Calu3 (cell line): ENCODE results near the gene LAD1. TPM values are rescaled to one million over a fixed set of nuclear protein-coding genes. Genes with fewer than 3 reads are reported as not detected.

Experiments
- BruUV-seq: library from RNA; stranded (reverse); fragments of 400-500 nt; replicated peaks from 2 replicates; lab custom pipeline; 2021; lab: Mats Ljungman, UMichigan
- CTCF ChIA-PET: fragments of 300-600 bp; sonication (Branson Sonifier 250); formaldehyde crosslinking; loops from one replicate; lab custom pipeline; 2022; ENCODE audit warnings: antibody characterized with exemption; lab: Charles Lee
- DNase-seq: peaks from one replicate; pipeline ENCODE4 v3.0.0; 2022
- H3K27ac Mint-ChIP-seq: one replicate; pipeline ENCODE4 v1.8.0; 2022; ENCODE audit warnings: mixed read lengths; ENCODE audit not compliant: unreplicated experiment
- H3K27me3 Mint-ChIP-seq: one replicate; pipeline ENCODE4 v1.8.0; 2022; ENCODE audit warnings: mixed read lengths; ENCODE audit not compliant: unreplicated experiment
- H3K36me3 Mint-ChIP-seq: one replicate; pipeline ENCODE4 v1.8.0; 2022; ENCODE audit warnings: mild to moderate bottlenecking, moderate library complexity, mixed read lengths; ENCODE audit not compliant: insufficient read depth, unreplicated experiment
- H3K4me1 Mint-ChIP-seq: one replicate; pipeline ENCODE4 v1.8.0; 2022; ENCODE audit warnings: mild to moderate bottlenecking, low read depth, mixed read lengths; ENCODE audit not compliant: unreplicated experiment
- H3K4me3 Mint-ChIP-seq: one replicate; pipeline ENCODE4 v1.8.0; 2022; ENCODE audit warnings: mild to moderate bottlenecking, low read depth, moderate library complexity, mixed read lengths; ENCODE audit not compliant: unreplicated experiment
- H3K9me3 Mint-ChIP-seq: one replicate; pipeline ENCODE4 v1.8.0; 2022; ENCODE audit warnings: low read depth, mixed read lengths; ENCODE audit not compliant: unreplicated experiment
- intact Hi-C: fragments of 100-400 bp; cut with micrococcal nuclease; formaldehyde crosslinking; loops from one replicate; pipeline ENCODE4 v1.10.0; 2022; ENCODE audit not compliant: unreplicated experiment
- total RNA-seq: library from RNA; stranded (reverse); gene quantifications from 2 replicates; pipeline ENCODE4 v1.2.3, GENCODE V29; 2022
- TF ChIP-seq, protein P1 (sequence below): fragments of 200-600 bp; IDR thresholded peaks from one replicate; pipeline ENCODE4 v1.8.0; 2022; ENCODE audit warnings: antibody characterized with exemption; ENCODE audit not compliant: unreplicated experiment

The LAD1 gene
- total RNA-seq, 1 experiment from 2014 or later: 209 TPM

- Mint-ChIP-seq H3K27ac (peak overlapping the region; percentile 14), H3K27me3 (peaks cover 7% of the 10 kb centered on the region), H3K9me3 (no peaks in the 10 kb centered on the region), H3K4me1 (peaks cover 18% of the 10 kb centered on the region), H3K4me3 (no peak overlapping the region), H3K36me3 (peaks cover 94% of the 10 kb centered on the region)
- CTCF ChIA-PET: interaction anchor here (0.7 to 1.2 kb wide), 2 partner anchors 8 to 52 kb away, joined by 3 to 4 read pairs; no protein-coding TSS in a partner anchor
- BruUV-seq: no TSS peak
- intact Hi-C loops: loop anchor here (2.0 kb wide), 1 partner anchor 25 kb away; no protein-coding TSS in a partner anchor
- TF ChIP-seq, protein P1, sequence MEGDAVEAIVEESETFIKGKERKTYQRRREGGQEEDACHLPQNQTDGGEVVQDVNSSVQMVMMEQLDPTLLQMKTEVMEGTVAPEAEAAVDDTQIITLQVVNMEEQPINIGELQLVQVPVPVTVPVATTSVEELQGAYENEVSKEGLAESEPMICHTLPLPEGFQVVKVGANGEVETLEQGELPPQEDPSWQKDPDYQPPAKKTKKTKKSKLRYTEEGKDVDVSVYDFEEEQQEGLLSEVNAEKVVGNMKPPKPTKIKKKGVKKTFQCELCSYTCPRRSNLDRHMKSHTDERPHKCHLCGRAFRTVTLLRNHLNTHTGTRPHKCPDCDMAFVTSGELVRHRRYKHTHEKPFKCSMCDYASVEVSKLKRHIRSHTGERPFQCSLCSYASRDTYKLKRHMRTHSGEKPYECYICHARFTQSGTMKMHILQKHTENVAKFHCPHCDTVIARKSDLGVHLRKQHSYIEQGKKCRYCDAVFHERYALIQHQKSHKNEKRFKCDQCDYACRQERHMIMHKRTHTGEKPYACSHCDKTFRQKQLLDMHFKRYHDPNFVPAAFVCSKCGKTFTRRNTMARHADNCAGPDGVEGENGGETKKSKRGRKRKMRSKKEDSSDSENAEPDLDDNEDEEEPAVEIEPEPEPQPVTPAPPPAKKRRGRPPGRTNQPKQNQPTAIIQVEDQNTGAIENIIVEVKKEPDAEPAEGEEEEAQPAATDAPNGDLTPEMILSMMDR: no peak
- no peak for DNase-seq
Observed at GRCh38 chr1:201383647-201384405, 15.3 kb downstream of the LAD1 start.

DNA sequence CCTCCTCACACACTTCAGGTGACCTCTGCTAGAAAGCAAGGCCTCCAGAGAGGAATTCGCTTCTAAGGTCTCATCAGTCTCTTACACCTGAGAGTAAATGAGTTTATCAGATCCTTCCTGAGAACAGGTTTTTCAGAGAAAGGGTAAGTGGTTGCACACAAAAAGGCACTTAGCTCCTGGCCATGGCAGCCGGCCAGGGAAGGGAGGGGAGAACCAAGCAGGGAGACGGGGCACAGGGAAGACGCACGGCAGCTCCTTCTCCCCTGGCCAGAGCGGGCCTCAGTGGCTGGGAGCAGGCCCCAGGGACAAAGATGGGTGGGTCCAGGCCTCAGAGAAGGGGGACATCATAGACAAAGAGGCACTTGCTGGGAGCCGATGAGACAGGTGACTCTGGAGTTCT, 18.0 kb downstream of the LAD1 start:
- H3K27ac Mint-ChIP-seq: peak overlapping the region; percentile 45
- intact Hi-C loops: no loop called here
- TF ChIP-seq, protein P1: no peak
- H3K27me3 Mint-ChIP-seq: peaks cover 34% of the 10 kb centered on the region
- H3K36me3 Mint-ChIP-seq: peaks cover 75% of the 10 kb centered on the region
- no peaks in the 10 kb centered on the region for H3K9me3 Mint-ChIP-seq
- no peak overlapping the region for H3K4me3 Mint-ChIP-seq
- no TSS peak for BruUV-seq
- CTCF ChIA-PET: interaction anchor here (0.5 to 1.0 kb wide), 2 partner anchors 54 to 412 kb away, joined by 3 read pairs; no protein-coding TSS in a partner anchor
- peaks cover 18% of the 10 kb centered on the region for H3K4me1 Mint-ChIP-seq
- no peak for DNase-seq

GRCh38 chr1:201379733-201380242, 19.3 kb downstream of the LAD1 start:
- H3K36me3 Mint-ChIP-seq: peaks cover 62% of the 10 kb centered on the region
- peak overlapping the region; percentile 28 for H3K27ac Mint-ChIP-seq
- intact Hi-C loops: no loop called here
- H3K9me3 Mint-ChIP-seq: no peaks in the 10 kb centered on the region
- DNase-seq: no peak
- TF ChIP-seq, protein P1: no peak
- H3K4me3 Mint-ChIP-seq: no peak overlapping the region
- BruUV-seq: no TSS peak
- CTCF ChIA-PET: interaction anchor here (1.3 kb wide), 1 partner anchor 26 kb away, joined by 3 read pairs; no protein-coding TSS in a partner anchor
- H3K27me3 Mint-ChIP-seq: peaks cover 48% of the 10 kb centered on the region
- H3K4me1 Mint-ChIP-seq: peaks cover 9% of the 10 kb centered on the region

- Mint-ChIP-seq H3K9me3 (no peaks in the 10 kb centered on the region), H3K4me3 (no peak overlapping the region), H3K36me3 (peaks cover 52% of the 10 kb centered on the region), H3K4me1 (peaks cover 9% of the 10 kb centered on the region), H3K27ac (peak overlapping the region; percentile 28), H3K27me3 (peaks cover 58% of the 10 kb centered on the region)
- no TSS peak for BruUV-seq
- intact Hi-C loops: no loop called here
- TF ChIP-seq, protein P1: no peak
- CTCF ChIA-PET: interaction anchor here (0.7 to 2.1 kb wide), 3 partner anchors 17 to 31 kb away, joined by 3 to 5 read pairs (median 5); no protein-coding TSS in a partner anchor
- DNase-seq: no peak
Observed at GRCh38 chr1:201378804-201379203, 20.3 kb downstream of the LAD1 start.
